ENCODE results near the gene SETD9. TPM values are rescaled to one million over a fixed set of nuclear protein-coding genes. Genes with fewer than 3 reads are reported as not detected.

The SETD9 gene
- total RNA-seq, 1 donor from 2014 or later = 12.2 TPM

DNA sequence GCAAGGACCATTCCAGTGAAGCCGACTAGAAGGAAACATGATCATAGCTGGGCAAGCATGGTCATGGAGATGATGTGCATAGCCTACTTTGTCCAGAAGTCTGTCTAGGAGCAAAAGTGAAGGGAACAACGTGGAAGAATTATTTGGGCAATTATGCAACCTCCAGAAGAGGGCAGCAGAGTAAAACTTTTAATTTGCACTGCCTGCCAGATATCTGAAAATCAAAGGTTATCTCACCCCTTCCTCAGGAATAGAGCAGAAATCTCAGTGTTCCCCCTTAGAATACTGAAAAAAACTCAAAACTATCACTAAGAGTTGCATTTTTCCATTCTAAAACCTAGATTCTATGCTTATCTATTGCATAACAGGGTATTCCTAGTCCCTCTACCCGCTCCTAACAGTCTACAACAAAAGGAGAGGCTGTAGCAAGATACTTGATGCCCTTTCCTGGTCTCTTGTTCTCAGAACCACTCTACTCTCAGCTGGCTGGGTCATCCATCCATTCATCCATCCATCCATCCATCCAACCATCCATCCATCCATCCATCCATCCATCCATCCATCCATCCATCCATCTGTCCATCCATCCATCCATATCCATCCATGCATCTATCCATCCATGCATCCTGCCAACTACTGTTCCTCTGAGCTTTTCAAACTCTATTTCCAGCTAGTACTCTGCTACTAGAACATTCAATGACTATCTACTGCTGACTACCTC, 8.4 kb upstream of the SETD9 start:
- Histone ChIP-seq H3K79me2 (ENCODE audit: insufficient read depth, low read length) (no peaks in the 10 kb centered on the region), H3K9me3 (ENCODE audit: insufficient read depth, low read depth, low read length) (no peaks in the 10 kb centered on the region), H3K36me3 (ENCODE audit: insufficient read depth, low read length) (no peaks in the 10 kb centered on the region), H3K4me2 (ENCODE audit: low read length) (peak overlapping the region; percentile 73), H3K4me3 (ENCODE audit: insufficient read depth, low read depth, low read length) (peak overlapping the region; percentile 11), H4K20me1 (ENCODE audit: insufficient read depth, low read length) (no peaks in the 10 kb centered on the region), H2AFZ (ENCODE audit: low read depth, low read length) (peak overlapping the region; percentile 27), H3K27me3 (ENCODE audit: insufficient read depth, low read length) (no peaks in the 10 kb centered on the region), H3K4me1 (ENCODE audit: insufficient read depth, low read length) (peaks cover 2% of the 10 kb centered on the region), H3K27ac (ENCODE audit: low read depth, low read length) (no peak overlapping the region), H3K9ac (ENCODE audit: low read length) (no peak overlapping the region)
- Mint-ChIP-seq H3K27ac (ENCODE audit: unreplicated experiment) (no peak overlapping the region), H3K4me1 (ENCODE audit: low read depth, unreplicated experiment) (no peaks in the 10 kb centered on the region), H3K27me3 (ENCODE audit: low read depth, unreplicated experiment) (peaks cover 4% of the 10 kb centered on the region), H3K9me3 (ENCODE audit: unreplicated experiment) (no peaks in the 10 kb centered on the region), H3K36me3 (ENCODE audit: low read depth, unreplicated experiment) (no peaks in the 10 kb centered on the region), H3K4me3 (ENCODE audit: unreplicated experiment) (no peak overlapping the region)
- FAIRE-seq (peak; percentile 88), DNase-seq (ENCODE audit: low read depth) (peak; percentile 14)
- TF ChIP-seq, protein P1, sequence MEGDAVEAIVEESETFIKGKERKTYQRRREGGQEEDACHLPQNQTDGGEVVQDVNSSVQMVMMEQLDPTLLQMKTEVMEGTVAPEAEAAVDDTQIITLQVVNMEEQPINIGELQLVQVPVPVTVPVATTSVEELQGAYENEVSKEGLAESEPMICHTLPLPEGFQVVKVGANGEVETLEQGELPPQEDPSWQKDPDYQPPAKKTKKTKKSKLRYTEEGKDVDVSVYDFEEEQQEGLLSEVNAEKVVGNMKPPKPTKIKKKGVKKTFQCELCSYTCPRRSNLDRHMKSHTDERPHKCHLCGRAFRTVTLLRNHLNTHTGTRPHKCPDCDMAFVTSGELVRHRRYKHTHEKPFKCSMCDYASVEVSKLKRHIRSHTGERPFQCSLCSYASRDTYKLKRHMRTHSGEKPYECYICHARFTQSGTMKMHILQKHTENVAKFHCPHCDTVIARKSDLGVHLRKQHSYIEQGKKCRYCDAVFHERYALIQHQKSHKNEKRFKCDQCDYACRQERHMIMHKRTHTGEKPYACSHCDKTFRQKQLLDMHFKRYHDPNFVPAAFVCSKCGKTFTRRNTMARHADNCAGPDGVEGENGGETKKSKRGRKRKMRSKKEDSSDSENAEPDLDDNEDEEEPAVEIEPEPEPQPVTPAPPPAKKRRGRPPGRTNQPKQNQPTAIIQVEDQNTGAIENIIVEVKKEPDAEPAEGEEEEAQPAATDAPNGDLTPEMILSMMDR (IDR thresholded peaks at IDR 0.05; ENCODE audit: insufficient read depth, low read depth, low read length) = peak; percentile 69
- no peak for TF ChIP-seq EZH2 (IDR thresholded peaks at IDR 0.05; ENCODE audit: insufficient read depth, low read length)

DNA sequence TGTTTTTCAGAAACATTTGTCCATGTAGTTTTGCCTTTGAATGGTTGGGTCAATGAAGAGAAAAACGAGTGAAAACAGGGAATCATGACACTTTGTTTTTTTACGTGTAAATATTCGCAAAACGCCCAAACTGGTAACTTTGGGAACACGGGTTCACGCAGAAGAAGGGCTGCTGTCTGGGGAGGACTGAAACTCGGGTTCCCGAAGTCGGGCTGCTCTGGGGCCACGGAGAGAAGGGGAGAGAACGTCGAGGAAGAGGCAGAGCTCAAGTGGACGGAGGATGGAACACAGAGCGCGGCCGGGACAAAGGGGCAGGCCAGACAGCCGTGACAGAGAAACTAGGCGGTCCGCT, 478 bp upstream of the SETD9 start:
- peak overlapping the region; percentile 86 for H3K4me3 Mint-ChIP-seq (ENCODE audit: unreplicated experiment)
- Histone ChIP-seq H3K79me2 (ENCODE audit: insufficient read depth, low read length) (no peaks in the 10 kb centered on the region), H3K4me2 (ENCODE audit: low read length) (peak overlapping the region; percentile 91), H3K4me1 (ENCODE audit: insufficient read depth, low read length) (peaks cover 13% of the 10 kb centered on the region), H3K4me3 (ENCODE audit: insufficient read depth, low read depth, low read length) (peak overlapping the region; percentile 74), H3K27ac (ENCODE audit: low read depth, low read length) (peak overlapping the region; percentile 91), H2AFZ (ENCODE audit: low read depth, low read length) (peak overlapping the region; percentile 95), H3K27me3 (ENCODE audit: insufficient read depth, low read length) (no peaks in the 10 kb centered on the region), H3K36me3 (ENCODE audit: insufficient read depth, low read length) (no peaks in the 10 kb centered on the region), H3K9me3 (ENCODE audit: insufficient read depth, low read depth, low read length) (no peaks in the 10 kb centered on the region), H4K20me1 (ENCODE audit: insufficient read depth, low read length) (no peaks in the 10 kb centered on the region), H3K9ac (ENCODE audit: low read length) (peak overlapping the region; percentile 88)
- peaks cover 8% of the 10 kb centered on the region for H3K4me1 Mint-ChIP-seq (ENCODE audit: low read depth, unreplicated experiment)
- H3K27ac Mint-ChIP-seq (ENCODE audit: unreplicated experiment) = peak overlapping the region; percentile 93
- H3K36me3 Mint-ChIP-seq (ENCODE audit: low read depth, unreplicated experiment) = no peaks in the 10 kb centered on the region
- peaks cover under 1% of the 10 kb centered on the region for H3K27me3 Mint-ChIP-seq (ENCODE audit: low read depth, unreplicated experiment)
- TF ChIP-seq, protein P1 (IDR thresholded peaks at IDR 0.05; ENCODE audit: insufficient read depth, low read depth, low read length) = no peak
- TF ChIP-seq EZH2 (IDR thresholded peaks at IDR 0.05; ENCODE audit: insufficient read depth, low read length) = no peak
- no peak for DNase-seq (ENCODE audit: low read depth)
- no peak for FAIRE-seq
- no peaks in the 10 kb centered on the region for H3K9me3 Mint-ChIP-seq (ENCODE audit: unreplicated experiment)

Measured in astrocyte (in vitro differentiated cells and primary cell).